ENCODE results near the gene ABI3BP. TPM values are rescaled to one million over a fixed set of nuclear protein-coding genes. Genes with fewer than 3 reads are reported as not detected.

Gene ABI3BP
- total RNA-seq, 1 donor from 2014 or later: 2.2 TPM

- peaks cover 15% of the 10 kb centered on the region for H3K27me3 Mint-ChIP-seq (ENCODE audit: low read depth)
- no peak for TF ChIP-seq CTCF (IDR thresholded peaks at IDR 0.05; ENCODE audit: unreplicated experiment)
- H3K27ac Mint-ChIP-seq: no peak overlapping the region
- peaks cover 11% of the 10 kb centered on the region for H3K9me3 Mint-ChIP-seq
- H3K36me3 Mint-ChIP-seq: no peaks in the 10 kb centered on the region
- H3K4me3 Mint-ChIP-seq: no peak overlapping the region
- no peak for DNase-seq (ENCODE audit: low spot score in 2 of 2, unreplicated experiment in 2 of 2)
- H3K4me1 Mint-ChIP-seq: no peaks in the 10 kb centered on the region
Measured at GRCh38 chr3:100912571-100912970, 80.7 kb downstream of the ABI3BP start.

GRCh38 chr3:100911956-100912355 is 81.3 kb downstream of the ABI3BP start:
- no peaks in the 10 kb centered on the region for H3K4me1 Mint-ChIP-seq
- no peak for TF ChIP-seq CTCF (IDR thresholded peaks at IDR 0.05; ENCODE audit: unreplicated experiment)
- no peaks in the 10 kb centered on the region for H3K36me3 Mint-ChIP-seq
- H3K9me3 Mint-ChIP-seq: peaks cover 11% of the 10 kb centered on the region
- DNase-seq (ENCODE audit: low spot score in 2 of 2, unreplicated experiment in 2 of 2): no peak
- no peak overlapping the region for H3K4me3 Mint-ChIP-seq
- H3K27ac Mint-ChIP-seq: no peak overlapping the region
- peaks cover 15% of the 10 kb centered on the region for H3K27me3 Mint-ChIP-seq (ENCODE audit: low read depth)

GRCh38 chr3:100910986-100911385 is 82.2 kb downstream of the ABI3BP start:
- Mint-ChIP-seq H3K9me3 (peaks cover 11% of the 10 kb centered on the region), H3K36me3 (no peaks in the 10 kb centered on the region), H3K27ac (no peak overlapping the region), H3K4me3 (no peak overlapping the region), H3K4me1 (no peaks in the 10 kb centered on the region), H3K27me3 (ENCODE audit: low read depth) (peaks cover 13% of the 10 kb centered on the region)
- no peak for DNase-seq (ENCODE audit: low spot score in 2 of 2, unreplicated experiment in 2 of 2)
- no peak for TF ChIP-seq CTCF (IDR thresholded peaks at IDR 0.05; ENCODE audit: unreplicated experiment)

- Mint-ChIP-seq H3K36me3 (no peaks in the 10 kb centered on the region), H3K4me1 (no peaks in the 10 kb centered on the region), H3K4me3 (no peak overlapping the region), H3K27me3 (ENCODE audit: low read depth) (no peaks in the 10 kb centered on the region), H3K9me3 (peaks cover 3% of the 10 kb centered on the region), H3K27ac (no peak overlapping the region)
- DNase-seq (ENCODE audit: low spot score in 2 of 2, unreplicated experiment in 2 of 2): no peak
- no peak for TF ChIP-seq CTCF (IDR thresholded peaks at IDR 0.05; ENCODE audit: unreplicated experiment)
Measured at GRCh38 chr3:100902572-100902971, 90.6 kb downstream of the ABI3BP start.

- H3K4me1 Mint-ChIP-seq: no peaks in the 10 kb centered on the region
- H3K27me3 Mint-ChIP-seq (ENCODE audit: low read depth): no peaks in the 10 kb centered on the region
- no peak for DNase-seq (ENCODE audit: low spot score in 2 of 2, unreplicated experiment in 2 of 2)
- no peak for TF ChIP-seq CTCF (IDR thresholded peaks at IDR 0.05; ENCODE audit: unreplicated experiment)
- peaks cover 3% of the 10 kb centered on the region for H3K9me3 Mint-ChIP-seq
- no peaks in the 10 kb centered on the region for H3K36me3 Mint-ChIP-seq
- no peak overlapping the region for H3K27ac Mint-ChIP-seq
- H3K4me3 Mint-ChIP-seq: no peak overlapping the region
Measured at GRCh38 chr3:100900671-100901335, 92.4 kb downstream of the ABI3BP start.

Data from mesothelial cell of epicardium (in vitro differentiated cells).